HepG2 (cell line): Measurements from ENCODE around the gene PXK. TPM values are rescaled to one million over a fixed set of nuclear protein-coding genes. Genes with fewer than 3 reads are reported as not detected.

Experiments used
- ATAC-seq: fragments of 200-7000 bp; cut with Tn5 transposase; 3 replicates; pipeline ENCODE4 v1.9.1; 2020; ENCODE audit warnings: mild to moderate bottlenecking, moderate library complexity
- BruUV-seq: library from RNA; stranded (reverse); fragments of 400-500 nt; replicated peaks from 2 replicates; lab custom pipeline; 2021; lab: Mats Ljungman, UMichigan
- CTCF ChIA-PET: fragments of 300-600 bp; formaldehyde crosslinking; extraction: SDS; loops from one replicate; lab custom pipeline; 2021; ENCODE audit warnings: low total read pairs, inconsistent platforms, low intra/inter-chr PET ratio; lab: Yijun Ruan, JAX
- POLR2A ChIA-PET: fragments of 350-600 bp; sonication (Branson Sonifier 250); formaldehyde crosslinking; loops from one replicate; lab custom pipeline; 2020; ENCODE audit warnings: antibody characterized with exemption, inconsistent platforms; lab: Yijun Ruan, JAX
- DNase-seq: peaks from one replicate; pipeline ENCODE4 v3.0.0-alpha.2; 2015; ENCODE audit warnings: low spot score
- FAIRE-seq: peaks from 3 replicates; lab custom pipeline; 2011; peaks lifted over from hg19 to GRCh38; lab: Jason Lieb, UNC
- H2AFZ ChIP-seq: one replicate; pipeline ENCODE4 v1.6.1; 2011; ENCODE audit warnings: low read length, inconsistent platforms
- H3K27ac ChIP-seq: fragments of 300-600 bp; 3 replicates; pipeline ENCODE4 v1.8.0; 2011; ENCODE audit warnings: mixed run types, mild to moderate bottlenecking, mixed read lengths, low read length, inconsistent platforms; ENCODE audit not compliant: insufficient read depth; ENCODE audit errors: extremely low read length
- H3K27me3 ChIP-seq, 2 experiments: fragments of 200-600 bp in 1 of 2; 2 replicates in 1 of 2; 3 replicates in 1 of 2; pipeline versions ENCODE4 v1.6.0 to v1.8.0; 2011; ENCODE audit warnings: low read length in 2 of 2, mild to moderate bottlenecking in 2 of 2, moderate library complexity in 2 of 2, inconsistent platforms in 1 of 2; ENCODE audit not compliant: insufficient read depth in 2 of 2, control insufficient read depth in 1 of 2
- H3K36me3 ChIP-seq, 2 experiments: fragments of 200-600 bp in 1 of 2; replicated peaks in 1 of 2; 2 replicates in 1 of 2; 3 replicates in 1 of 2; pipeline versions ENCODE4 v1.5.1 to v1.8.0; 2011; ENCODE audit warnings: low read length in 2 of 2, inconsistent platforms in 1 of 2; ENCODE audit not compliant: insufficient read depth in 2 of 2, control insufficient read depth in 1 of 2
- H3K4me1 ChIP-seq: 2 replicates; pipeline ENCODE4 v1.5.1; 2012; ENCODE audit warnings: low read length, inconsistent platforms; ENCODE audit not compliant: insufficient read depth
- H3K4me2 ChIP-seq: 2 replicates; pipeline ENCODE4 v1.6.0; 2011; ENCODE audit warnings: low read depth, low read length, inconsistent platforms
- H3K4me3 ChIP-seq, 3 experiments: fragments of 200-600 bp in 1 of 3; sonication (generic), shearing (Covaris generic) in 1 of 3; replicated peaks in 1 of 3; 2 replicates each; pipeline ENCODE4 v1.5.1; 2011 to 2016; ENCODE audit warnings: low read length in 3 of 3, inconsistent platforms in 2 of 3, low read depth in 2 of 3, mild to moderate bottlenecking in 2 of 3, control low read depth in 1 of 3, mixed read lengths in 1 of 3; ENCODE audit not compliant: insufficient read depth in 1 of 3
- H3K79me2 ChIP-seq: one replicate; pipeline ENCODE4 v1.6.1; 2011; ENCODE audit warnings: low read length, inconsistent platforms; ENCODE audit not compliant: insufficient read depth
- H3K9ac ChIP-seq: 2 replicates; pipeline ENCODE4 v1.6.0; 2011; ENCODE audit warnings: mild to moderate bottlenecking, low read depth, low read length, inconsistent platforms; ENCODE audit not compliant: insufficient read depth
- H3K9me3 ChIP-seq: 2 replicates; pipeline ENCODE4 v1.5.1; 2012; ENCODE audit warnings: mild to moderate bottlenecking, low read length
- H4K20me1 ChIP-seq: 2 replicates; pipeline ENCODE4 v1.6.0; 2011; ENCODE audit warnings: inconsistent platforms, mild to moderate bottlenecking, low read length, moderate library complexity; ENCODE audit not compliant: insufficient read depth
- BRD4 ChIP-seq: sonication (generic); formaldehyde crosslinking; IDR thresholded peaks from 2 replicates; pipeline ENCODE4 v1.4.0; 2020; ENCODE audit warnings: missing genetic modification reagents
- FOSL2 ChIP-seq: sonication (generic); formaldehyde crosslinking; IDR thresholded peaks from 2 replicates; pipeline ENCODE4 v1.4.0; 2020; ENCODE audit warnings: missing genetic modification reagents
- GABPB1 ChIP-seq: IDR thresholded peaks from 2 replicates; pipeline ENCODE4 v1.6.1; 2016; ENCODE audit warnings: mild to moderate bottlenecking, missing genetic modification reagents, moderate library complexity, missing compliant biosample characterization
- HDAC2 ChIP-seq: sonication (generic); formaldehyde crosslinking; IDR thresholded peaks from 2 replicates; pipeline ENCODE4 v1.4.0; 2020; ENCODE audit warnings: missing genetic modification reagents
- ZNF12 ChIP-seq: sonication (generic); formaldehyde crosslinking; IDR thresholded peaks from 2 replicates; pipeline ENCODE4 v1.5.0; 2020; ENCODE audit warnings: missing genetic modification reagents
- ZNF142 ChIP-seq: sonication (generic); formaldehyde crosslinking; IDR thresholded peaks from 2 replicates; pipeline ENCODE4 v1.4.0; 2020; ENCODE audit warnings: missing genetic modification reagents
- WGBS: methylation state at CpG from one replicate; pipeline ENCODE4 v1.1.6; 2017; ENCODE audit warnings: low lambda C conversion rate; 5-methylcytosine and 5-hydroxymethylcytosine counted together
- in situ Hi-C: cut with HindIII; loops from 2 replicates; pipeline ENCODE4 v1.10.0; 2017; ENCODE audit warnings: low pct_unique_long_range_greater_than_20kb; ENCODE audit not compliant: extremely low pct_ligation_motif_present
- intact Hi-C: fragments of 100-400 bp; cut with micrococcal nuclease; formaldehyde crosslinking; loops from one replicate; pipeline ENCODE4 v1.10.0; 2022; ENCODE audit not compliant: unreplicated experiment
- polyA plus RNA-seq, 8 experiments: library from polyadenylated mRNA; depleted of rRNA in 3 of 8; stranded (reverse) in 7 of 8; unstranded in 1 of 8; fragments of >200 nt; fragmentation: Illumina TruSeq in 4 of 8; extraction: Trizol in 4 of 8; gene quantifications; 2 replicates each; pipeline versions ENCODE4 v1.2.1 to v1.2.3, GENCODE V29; 2011 to 2016; ENCODE audit warnings: low read depth in 4 of 8, missing spikeins in 1 of 8, mixed read lengths in 1 of 8; ENCODE audit not compliant: insufficient read depth in 1 of 8
- total RNA-seq, 5 experiments: library from RNA; depleted of rRNA; stranded (reverse); fragments of >200 nt; fragmentation: Illumina TruSeq; extraction: Trizol; gene quantifications; 2 replicates each; pipeline ENCODE4 v1.2.3, GENCODE V29; 2016; ENCODE audit warnings: low read depth in 1 of 5

Gene PXK
- total and polyA plus RNA-seq, 2 of the 13 experiments (the other 11 are each of a cell fraction or from before 2014, with no cell fraction given) = 6.4 to 18.6 TPM

DNA sequence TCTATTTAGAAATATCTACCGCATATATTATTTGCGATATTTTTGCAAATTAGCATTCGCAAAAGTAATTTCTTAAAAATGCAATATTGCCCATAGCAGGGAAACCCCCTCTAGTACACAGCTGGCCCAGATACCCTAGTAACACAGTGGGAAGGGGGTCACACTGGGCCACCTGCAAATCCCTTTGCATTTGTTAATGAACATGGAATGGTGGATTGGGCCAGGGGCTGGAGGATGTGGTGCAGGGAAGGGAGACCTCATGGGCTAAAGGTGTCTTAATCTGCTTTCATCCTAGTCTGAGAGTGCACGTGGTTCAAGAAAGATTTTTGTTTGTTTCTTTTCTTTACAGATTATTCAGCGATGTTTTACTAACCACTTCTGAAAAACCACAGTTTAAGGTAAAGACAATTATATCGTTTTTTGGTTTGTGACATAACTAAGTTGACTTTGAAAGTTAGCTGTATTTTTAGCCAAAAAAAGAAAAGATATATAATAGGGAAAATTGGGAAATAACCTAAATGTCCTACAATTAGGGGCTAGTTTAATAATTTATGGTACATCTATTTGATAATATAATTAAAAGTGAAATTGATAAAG is 70.9 kb downstream of the PXK start:
- Histone ChIP-seq H3K9ac (no peak overlapping the region), H4K20me1 (no peaks in the 10 kb centered on the region), H3K79me2 (no peaks in the 10 kb centered on the region), H3K4me2 (no peak overlapping the region), H3K9me3 (no peaks in the 10 kb centered on the region), H3K36me3 (peaks cover 3 to 7% of the 10 kb centered on the region in 2 experiments; a peak in 2 of 5 replicates), H3K27me3 (no peaks in the 10 kb centered on the region), H3K27ac (no peak overlapping the region), H3K4me1 (no peaks in the 10 kb centered on the region), H3K4me3 (no peak overlapping the region), H2AFZ (no peak overlapping the region)
- WGBS = 90% methylated on average over 6 of the region's 6 CpGs
- TF ChIP-seq ZNF142 (CRISPR knock-in tag) = no peak
- no peak for TF ChIP-seq GABPB1 (CRISPR knock-in tag)
- TF ChIP-seq FOSL2 = no peak
- no peak for TF ChIP-seq ZNF12 (CRISPR knock-in tag)
- TF ChIP-seq HDAC2 (CRISPR knock-in tag) = no peak
- no peak for TF ChIP-seq BRD4 (CRISPR knock-in tag)
- POLR2A ChIA-PET = no interaction called here
- no peak for ATAC-seq
- BruUV-seq = no TSS peak
- CTCF ChIA-PET = no interaction called here
- no peak for FAIRE-seq
- no peak for DNase-seq
- in situ Hi-C loops = no loop called here
- intact Hi-C loops = no loop called here
